Stimulated activated CD4-positive, alpha-beta T cell treated with anti-CD3 and anti-CD28 coated beads, TNF-alpha, amount 100 ng/mL, for 24 hours (primary cell): ENCODE results near the gene FAM78A.
"Not testable (repeated sequence)": the region's sequence is repeated elsewhere in the genome, so short reads cannot be mapped to it uniquely, and the experiment has no call there.

Source experiments
- DNase-seq, 3 experiments: peaks; one replicate each; pipeline ENCODE4 v3.0.0-alpha.2; 2020; ENCODE audit warnings: low read depth in 3 of 3

Gene FAM78A

GRCh38 chr9:131211920-131212319 lies 64.4 kb downstream of the FAM78A start:
- DNase-seq, result not testable (repeated sequence)
